Measurements from ENCODE around the gene ADGRF3. TPM values are rescaled to one million over a fixed set of nuclear protein-coding genes. Genes with fewer than 3 reads are reported as not detected.
"Not testable (repeated sequence)": the region's sequence is repeated elsewhere in the genome, so short reads cannot be mapped to it uniquely, and the experiment has no call there.

Gene ADGRF3
- polyA plus RNA-seq, 2 donors: 0.11 to 0.12 TPM

DNA sequence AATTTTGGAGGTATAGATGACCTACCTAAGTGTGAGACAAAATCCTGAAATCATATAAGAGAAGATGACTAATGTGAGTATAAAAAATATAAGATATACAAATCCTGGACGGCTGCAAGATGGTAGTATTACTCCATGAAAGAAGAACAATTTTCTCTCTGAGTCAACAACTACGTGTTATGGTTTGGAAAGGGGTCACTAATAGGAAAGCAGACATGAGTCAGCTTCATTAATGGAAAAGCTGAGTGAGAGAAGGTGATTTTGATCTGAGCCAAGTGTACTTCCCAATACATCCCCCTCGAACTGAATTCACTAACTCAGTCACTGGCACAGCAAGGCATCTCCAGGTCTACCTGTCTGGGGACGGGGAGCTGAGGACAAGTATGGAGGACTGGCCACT, 20.7 kb downstream of the ADGRF3 start:
- Histone ChIP-seq H3K9me3 (ENCODE audit: control insufficient read depth in 2 of 2, insufficient read depth in 1 of 2, low read depth in 1 of 2, low read length in 1 of 2) (no peaks in the 10 kb centered on the region), H3K4me3 (ENCODE audit: low read depth in 1 of 2, low read length in 2 of 2) (no peak overlapping the region), H3K36me3 (ENCODE audit: control insufficient read depth in 2 of 2, insufficient read depth in 2 of 2, low read length in 1 of 2) (no peaks in the 10 kb centered on the region), H3K27me3 (ENCODE audit: control insufficient read depth in 1 of 2, insufficient read depth in 2 of 2, low read length in 2 of 2) (no peaks in the 10 kb centered on the region), H3K4me1 (ENCODE audit: control insufficient read depth in 2 of 2, insufficient read depth in 2 of 2, low read length in 1 of 2) (no peaks in the 10 kb centered on the region), H3K27ac (ENCODE audit: low read depth in 2 of 2, low read length in 1 of 2) (no peak overlapping the region)
- WGBS, 2 donors: 47 to 61% methylated on average over 4 of the region's 4 CpGs

DNA sequence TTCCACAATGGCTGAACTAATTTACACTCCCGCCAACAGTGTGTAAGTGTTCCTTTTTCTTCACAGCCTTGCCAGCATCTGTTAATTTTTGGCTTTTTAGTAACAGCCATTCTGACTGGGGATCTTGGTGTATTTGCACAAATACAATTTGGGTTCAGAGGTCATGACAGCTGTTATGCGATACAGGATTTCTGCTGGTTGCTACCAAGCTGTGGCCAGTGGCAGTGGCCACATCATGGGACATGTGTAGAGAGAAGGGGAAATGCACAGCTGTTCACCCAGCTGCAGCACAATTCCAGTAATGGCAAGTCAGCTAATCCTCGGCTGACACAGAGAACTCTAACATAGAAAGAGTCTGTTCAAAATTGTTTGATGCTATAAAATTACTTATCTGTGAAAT, 21.7 kb downstream of the ADGRF3 start:
- Histone ChIP-seq H3K27me3 (ENCODE audit: control insufficient read depth in 1 of 2, insufficient read depth in 2 of 2, low read length in 2 of 2) (no peaks in the 10 kb centered on the region), H3K27ac (ENCODE audit: low read depth in 2 of 2, low read length in 1 of 2) (no peak overlapping the region), H3K9me3 (ENCODE audit: control insufficient read depth in 2 of 2, insufficient read depth in 1 of 2, low read depth in 1 of 2, low read length in 1 of 2) (no peaks in the 10 kb centered on the region), H3K4me3 (ENCODE audit: low read depth in 1 of 2, low read length in 2 of 2) (no peak overlapping the region), H3K4me1 (ENCODE audit: control insufficient read depth in 2 of 2, insufficient read depth in 2 of 2, low read length in 1 of 2) (no peaks in the 10 kb centered on the region), H3K36me3 (ENCODE audit: control insufficient read depth in 2 of 2, insufficient read depth in 2 of 2, low read length in 1 of 2) (no peaks in the 10 kb centered on the region)
- 46 to 69% methylated on average over 3 of the region's 3 CpGs for WGBS, 2 donors

DNA sequence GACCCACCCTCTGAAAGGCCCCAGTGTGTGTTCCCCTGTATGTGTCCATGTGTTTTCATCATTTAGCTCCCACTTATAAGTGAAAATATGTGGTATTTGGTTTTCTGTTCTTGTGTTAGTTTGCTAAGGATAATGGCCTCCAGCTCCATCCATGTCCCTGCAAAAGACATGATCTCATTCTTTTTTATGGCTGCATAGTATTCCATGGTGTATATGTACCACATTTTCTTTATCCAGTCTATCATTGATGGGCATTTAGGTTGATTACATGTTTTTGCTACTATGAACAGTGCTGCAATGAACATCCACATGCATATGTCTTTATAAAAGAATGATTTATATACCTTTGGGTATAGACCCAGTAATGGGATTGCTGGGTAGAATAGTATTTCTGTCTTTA, 22.1 kb downstream of the ADGRF3 start:
- not testable (repeated sequence) for H3K27ac ChIP-seq (ENCODE audit: low read depth in 2 of 2, low read length in 1 of 2); H3K9me3 ChIP-seq (ENCODE audit: control insufficient read depth in 2 of 2, insufficient read depth in 1 of 2, low read depth in 1 of 2, low read length in 1 of 2); H3K36me3 ChIP-seq (ENCODE audit: control insufficient read depth in 2 of 2, insufficient read depth in 2 of 2, low read length in 1 of 2); H3K4me1 ChIP-seq (ENCODE audit: control insufficient read depth in 2 of 2, insufficient read depth in 2 of 2, low read length in 1 of 2); H3K4me3 ChIP-seq (ENCODE audit: low read depth in 1 of 2, low read length in 2 of 2); H3K27me3 ChIP-seq (ENCODE audit: control insufficient read depth in 1 of 2, insufficient read depth in 2 of 2, low read length in 2 of 2)

DNA sequence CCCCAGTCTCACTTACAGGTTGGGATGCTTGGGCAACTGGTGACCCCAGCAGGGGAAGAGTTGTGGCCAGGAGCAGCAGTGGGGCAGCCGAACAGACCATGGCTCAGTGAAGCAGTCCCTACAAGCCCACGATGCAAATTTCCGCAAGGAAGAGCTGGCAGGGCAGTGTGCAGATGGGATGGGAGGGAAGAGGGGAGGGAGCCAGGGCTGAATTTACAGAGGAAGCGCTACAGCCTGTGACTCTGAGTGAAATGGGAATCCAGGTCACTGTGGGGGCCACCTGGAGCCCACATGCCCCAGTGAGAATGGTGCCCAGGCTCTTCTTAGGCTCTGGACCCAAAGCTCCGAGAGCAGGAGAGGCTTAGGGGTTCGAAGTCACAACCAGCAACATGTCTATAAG, 27.6 kb downstream of the ADGRF3 start:
- WGBS, 2 donors: 61 to 69% methylated on average over 6 of the region's 6 CpGs
- H3K36me3 ChIP-seq (ENCODE audit: control insufficient read depth in 2 of 2, insufficient read depth in 2 of 2, low read length in 1 of 2): no peaks in the 10 kb centered on the region
- H3K27me3 ChIP-seq (ENCODE audit: control insufficient read depth in 1 of 2, insufficient read depth in 2 of 2, low read length in 2 of 2): no peaks in the 10 kb centered on the region
- no peak overlapping the region for H3K4me3 ChIP-seq (ENCODE audit: low read depth in 1 of 2, low read length in 2 of 2)
- H3K27ac ChIP-seq (ENCODE audit: low read depth in 2 of 2, low read length in 1 of 2): no peak overlapping the region
- peaks cover 0 to 3% of the 10 kb centered on the region in 2 donors for H3K4me1 ChIP-seq (ENCODE audit: control insufficient read depth in 2 of 2, insufficient read depth in 2 of 2, low read length in 1 of 2)
- H3K9me3 ChIP-seq (ENCODE audit: control insufficient read depth in 2 of 2, insufficient read depth in 1 of 2, low read depth in 1 of 2, low read length in 1 of 2): no peaks in the 10 kb centered on the region

GRCh38 chr2:26317377-26318105, 29.0 kb downstream of the ADGRF3 start:
- Histone ChIP-seq H3K36me3 (ENCODE audit: control insufficient read depth in 2 of 2, insufficient read depth in 2 of 2, low read length in 1 of 2) (no peaks in the 10 kb centered on the region), H3K27ac (ENCODE audit: low read depth in 2 of 2, low read length in 1 of 2) (no peak overlapping the region), H3K4me3 (ENCODE audit: low read depth in 1 of 2, low read length in 2 of 2) (no peak overlapping the region), H3K4me1 (ENCODE audit: control insufficient read depth in 2 of 2, insufficient read depth in 2 of 2, low read length in 1 of 2) (peaks cover 0 to 15% of the 10 kb centered on the region in 2 donors), H3K9me3 (ENCODE audit: control insufficient read depth in 2 of 2, insufficient read depth in 1 of 2, low read depth in 1 of 2, low read length in 1 of 2) (no peaks in the 10 kb centered on the region), H3K27me3 (ENCODE audit: control insufficient read depth in 1 of 2, insufficient read depth in 2 of 2, low read length in 2 of 2) (no peaks in the 10 kb centered on the region)
- WGBS, 2 donors: 74 to 79% methylated on average over 8 of the region's 8 CpGs

DNA sequence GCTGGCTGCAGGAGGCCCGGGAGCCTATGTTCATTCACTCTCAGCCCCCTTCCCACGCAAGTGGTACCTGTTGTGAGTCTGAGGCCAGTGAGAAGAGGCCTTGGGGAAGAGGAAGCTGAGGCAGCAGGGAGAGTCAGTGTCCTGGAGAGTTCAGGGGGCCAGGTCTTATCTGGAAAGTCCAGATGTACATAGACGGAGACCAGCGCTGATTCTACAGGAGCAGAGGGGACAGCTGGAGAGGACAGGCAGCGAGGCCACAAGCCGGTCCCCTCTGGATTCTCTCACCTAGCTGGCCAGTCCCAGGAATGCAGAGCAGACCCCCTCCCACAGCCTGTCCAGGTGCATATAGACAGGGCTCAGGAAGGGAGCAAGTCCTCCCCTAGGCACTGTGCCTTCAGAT, 29.7 kb downstream of the ADGRF3 start:
- Histone ChIP-seq H3K27me3 (ENCODE audit: control insufficient read depth in 1 of 2, insufficient read depth in 2 of 2, low read length in 2 of 2) (no peaks in the 10 kb centered on the region), H3K4me1 (ENCODE audit: control insufficient read depth in 2 of 2, insufficient read depth in 2 of 2, low read length in 1 of 2) (peaks cover 0 to 18% of the 10 kb centered on the region in 2 donors), H3K4me3 (ENCODE audit: low read depth in 1 of 2, low read length in 2 of 2) (no peak overlapping the region), H3K36me3 (ENCODE audit: control insufficient read depth in 2 of 2, insufficient read depth in 2 of 2, low read length in 1 of 2) (no peaks in the 10 kb centered on the region), H3K27ac (ENCODE audit: low read depth in 2 of 2, low read length in 1 of 2) (no peak overlapping the region), H3K9me3 (ENCODE audit: control insufficient read depth in 2 of 2, insufficient read depth in 1 of 2, low read depth in 1 of 2, low read length in 1 of 2) (no peaks in the 10 kb centered on the region)
- 90 to 94% methylated on average over 6 of the region's 6 CpGs for WGBS, 2 donors

DNA sequence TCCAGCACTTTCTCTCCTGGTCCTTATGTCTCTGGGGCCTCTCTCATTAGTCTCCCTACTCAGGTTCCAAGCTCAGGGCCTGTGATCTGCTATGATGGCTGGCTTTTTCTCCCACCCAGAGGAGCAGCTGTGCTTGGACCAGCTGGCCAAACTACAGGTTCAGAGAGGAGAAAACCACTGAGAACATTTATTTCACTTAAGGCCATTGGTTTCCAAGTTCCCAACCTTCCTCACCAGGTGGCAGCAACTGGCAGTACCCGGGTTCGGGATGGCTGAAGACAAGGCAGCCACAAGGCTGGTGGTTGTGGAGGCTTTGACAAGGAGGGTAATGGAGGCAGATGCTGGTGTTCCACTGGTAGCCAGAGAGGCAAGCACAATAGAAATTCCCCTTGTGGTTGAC, 30.5 kb downstream of the ADGRF3 start:
- H3K9me3 ChIP-seq (ENCODE audit: control insufficient read depth in 2 of 2, insufficient read depth in 1 of 2, low read depth in 1 of 2, low read length in 1 of 2): no peaks in the 10 kb centered on the region
- H3K36me3 ChIP-seq (ENCODE audit: control insufficient read depth in 2 of 2, insufficient read depth in 2 of 2, low read length in 1 of 2): no peaks in the 10 kb centered on the region
- H3K27me3 ChIP-seq (ENCODE audit: control insufficient read depth in 1 of 2, insufficient read depth in 2 of 2, low read length in 2 of 2): no peaks in the 10 kb centered on the region
- peaks cover 0 to 18% of the 10 kb centered on the region in 2 donors for H3K4me1 ChIP-seq (ENCODE audit: control insufficient read depth in 2 of 2, insufficient read depth in 2 of 2, low read length in 1 of 2)
- no peak overlapping the region for H3K4me3 ChIP-seq (ENCODE audit: low read depth in 1 of 2, low read length in 2 of 2)
- H3K27ac ChIP-seq (ENCODE audit: low read depth in 2 of 2, low read length in 1 of 2): no peak overlapping the region
- WGBS, 2 donors: 59 to 63% methylated on average over 2 of the region's 2 CpGs

DNA sequence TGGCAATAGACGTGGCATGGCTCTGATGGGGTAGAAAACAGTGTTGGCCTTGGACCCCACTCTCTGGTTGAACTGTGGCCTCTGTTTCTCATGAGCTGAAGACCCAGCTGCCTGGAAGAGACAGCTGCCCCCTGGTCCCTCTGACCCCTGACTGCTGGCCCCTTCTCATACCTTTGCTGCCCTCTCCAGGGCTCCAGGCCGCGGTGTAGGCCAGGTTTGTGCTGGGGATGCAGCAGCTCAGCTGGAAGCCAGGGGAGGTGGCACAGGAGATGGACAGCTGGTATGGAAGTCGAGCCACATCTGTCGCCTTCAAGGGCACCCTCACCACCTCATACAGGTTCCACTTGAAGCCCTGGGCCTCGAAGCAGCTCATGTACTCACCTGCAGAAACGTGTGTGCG, 32.3 kb downstream of the ADGRF3 start:
- Histone ChIP-seq H3K27me3 (ENCODE audit: control insufficient read depth in 1 of 2, insufficient read depth in 2 of 2, low read length in 2 of 2) (no peaks in the 10 kb centered on the region), H3K9me3 (ENCODE audit: control insufficient read depth in 2 of 2, insufficient read depth in 1 of 2, low read depth in 1 of 2, low read length in 1 of 2) (no peaks in the 10 kb centered on the region), H3K36me3 (ENCODE audit: control insufficient read depth in 2 of 2, insufficient read depth in 2 of 2, low read length in 1 of 2) (no peaks in the 10 kb centered on the region), H3K4me3 (ENCODE audit: low read depth in 1 of 2, low read length in 2 of 2) (no peak overlapping the region), H3K27ac (ENCODE audit: low read depth in 2 of 2, low read length in 1 of 2) (no peak overlapping the region), H3K4me1 (ENCODE audit: control insufficient read depth in 2 of 2, insufficient read depth in 2 of 2, low read length in 1 of 2) (peaks cover 0 to 18% of the 10 kb centered on the region in 2 donors)
- WGBS, 2 donors: 59 to 71% methylated on average over 8 of the region's 8 CpGs

GRCh38 chr2:26313446-26313845, 33.1 kb downstream of the ADGRF3 start:
- Histone ChIP-seq H3K27ac (ENCODE audit: low read depth in 2 of 2, low read length in 1 of 2) (no peak overlapping the region), H3K27me3 (ENCODE audit: control insufficient read depth in 1 of 2, insufficient read depth in 2 of 2, low read length in 2 of 2) (no peaks in the 10 kb centered on the region), H3K36me3 (ENCODE audit: control insufficient read depth in 2 of 2, insufficient read depth in 2 of 2, low read length in 1 of 2) (no peaks in the 10 kb centered on the region), H3K4me3 (ENCODE audit: low read depth in 1 of 2, low read length in 2 of 2) (no peak overlapping the region), H3K4me1 (ENCODE audit: control insufficient read depth in 2 of 2, insufficient read depth in 2 of 2, low read length in 1 of 2) (peaks cover 0 to 18% of the 10 kb centered on the region in 2 donors), H3K9me3 (ENCODE audit: control insufficient read depth in 2 of 2, insufficient read depth in 1 of 2, low read depth in 1 of 2, low read length in 1 of 2) (no peaks in the 10 kb centered on the region)
- 73 to 74% methylated on average over 12 of the region's 12 CpGs for WGBS, 2 donors

DNA sequence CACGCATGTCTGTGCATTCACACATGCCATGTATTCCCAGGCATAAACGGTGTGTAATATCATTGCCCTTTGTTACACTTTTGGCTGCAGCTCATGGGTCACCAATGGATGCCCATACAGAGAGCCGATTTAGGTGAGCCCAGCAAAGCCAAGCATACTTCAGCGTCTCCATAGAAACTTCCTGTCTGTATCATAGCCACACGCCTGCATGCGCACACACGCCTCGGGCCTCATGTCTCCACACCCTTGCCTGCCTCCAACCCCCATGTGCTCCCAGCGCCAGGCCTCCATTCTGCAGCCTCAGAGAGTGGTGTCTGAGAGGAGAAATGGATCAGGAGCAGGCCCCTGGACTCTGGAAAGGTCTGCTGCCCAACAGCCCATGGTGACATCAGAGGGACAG, 34.1 kb downstream of the ADGRF3 start:
- no peaks in the 10 kb centered on the region for H3K9me3 ChIP-seq (ENCODE audit: control insufficient read depth in 2 of 2, insufficient read depth in 1 of 2, low read depth in 1 of 2, low read length in 1 of 2)
- 51 to 74% methylated on average over 9 of the region's 9 CpGs for WGBS, 2 donors
- no peaks in the 10 kb centered on the region for H3K36me3 ChIP-seq (ENCODE audit: control insufficient read depth in 2 of 2, insufficient read depth in 2 of 2, low read length in 1 of 2)
- H3K4me3 ChIP-seq (ENCODE audit: low read depth in 1 of 2, low read length in 2 of 2): no peak overlapping the region
- peaks cover 0 to 18% of the 10 kb centered on the region in 2 donors for H3K4me1 ChIP-seq (ENCODE audit: control insufficient read depth in 2 of 2, insufficient read depth in 2 of 2, low read length in 1 of 2)
- H3K27ac ChIP-seq (ENCODE audit: low read depth in 2 of 2, low read length in 1 of 2): no peak overlapping the region
- H3K27me3 ChIP-seq (ENCODE audit: control insufficient read depth in 1 of 2, insufficient read depth in 2 of 2, low read length in 2 of 2): no peaks in the 10 kb centered on the region

Measured in esophagus (tissue), 2 donors.